ENCODE results near the gene IL11RA. TPM values are rescaled to one million over a fixed set of nuclear protein-coding genes. Genes with fewer than 3 reads are reported as not detected.

The IL11RA gene
- total and polyA plus RNA-seq, 7 experiments from 2014 or later: 8.5 to 185 (median 137) TPM

- Mint-ChIP-seq H3K36me3 (peaks cover 7 to 30% (median 11%) of the 10 kb centered on the region in 5 donors), H3K27me3 (no peaks in the 10 kb centered on the region), H3K27ac (no peak overlapping the region), H3K9me3 (peaks cover 0 to 1% (median 0%) of the 10 kb centered on the region in 11 donors), H3K4me1 (peaks cover 20 to 39% (median 35%) of the 10 kb centered on the region in 7 donors), H3K4me3 (no peak overlapping the region)
- Histone ChIP-seq H3K27me3 (ENCODE audit: control insufficient read depth in 2 of 2, insufficient read depth in 2 of 2, low read length in 2 of 2) (no peaks in the 10 kb centered on the region), H3K36me3 (ENCODE audit: control insufficient read depth in 2 of 3, insufficient read depth in 3 of 3, low read length in 3 of 3) (peaks cover 0 to 53% (median 0%) of the 10 kb centered on the region in 3 experiments), H3K4me3 (ENCODE audit: low read length) (no peak overlapping the region), H3K27ac (ENCODE audit: low read depth, low read length) (no peak overlapping the region), H3K4me1 (ENCODE audit: control insufficient read depth in 2 of 2, insufficient read depth in 2 of 2, low read length in 2 of 2) (peaks cover 17 to 29% of the 10 kb centered on the region in 2 donors), H3K9me3 (ENCODE audit: control insufficient read depth in 2 of 3, low read length in 3 of 3) (no peaks in the 10 kb centered on the region)
- DNase-seq (no peak), ATAC-seq (no peak)
- intact Hi-C loops (cut with micrococcal nuclease): loop anchor here in 1 of 2 donors (10.0 kb wide), 2 partner anchors 370 to 440 kb away; partner anchors contain the start of genes DNAJB5 and UBAP1
- ChIA-PET POLR2A (interaction anchor here (0.8 to 2.2 kb wide), 2 partner anchors 10 to 14 kb away, joined by 3 to 6 read pairs; partner anchors contain the start of gene ARID3C), CTCF (interaction anchor here (1.0 to 7.5 kb wide), 3 partner anchors 11 to 20 kb away, joined by 3 to 98 read pairs (median 6); partner anchors contain the start of gene SIGMAR1)
Observed at GRCh38 chr9:34615132-34615531, 36.9 kb upstream of the IL11RA start.

DNA sequence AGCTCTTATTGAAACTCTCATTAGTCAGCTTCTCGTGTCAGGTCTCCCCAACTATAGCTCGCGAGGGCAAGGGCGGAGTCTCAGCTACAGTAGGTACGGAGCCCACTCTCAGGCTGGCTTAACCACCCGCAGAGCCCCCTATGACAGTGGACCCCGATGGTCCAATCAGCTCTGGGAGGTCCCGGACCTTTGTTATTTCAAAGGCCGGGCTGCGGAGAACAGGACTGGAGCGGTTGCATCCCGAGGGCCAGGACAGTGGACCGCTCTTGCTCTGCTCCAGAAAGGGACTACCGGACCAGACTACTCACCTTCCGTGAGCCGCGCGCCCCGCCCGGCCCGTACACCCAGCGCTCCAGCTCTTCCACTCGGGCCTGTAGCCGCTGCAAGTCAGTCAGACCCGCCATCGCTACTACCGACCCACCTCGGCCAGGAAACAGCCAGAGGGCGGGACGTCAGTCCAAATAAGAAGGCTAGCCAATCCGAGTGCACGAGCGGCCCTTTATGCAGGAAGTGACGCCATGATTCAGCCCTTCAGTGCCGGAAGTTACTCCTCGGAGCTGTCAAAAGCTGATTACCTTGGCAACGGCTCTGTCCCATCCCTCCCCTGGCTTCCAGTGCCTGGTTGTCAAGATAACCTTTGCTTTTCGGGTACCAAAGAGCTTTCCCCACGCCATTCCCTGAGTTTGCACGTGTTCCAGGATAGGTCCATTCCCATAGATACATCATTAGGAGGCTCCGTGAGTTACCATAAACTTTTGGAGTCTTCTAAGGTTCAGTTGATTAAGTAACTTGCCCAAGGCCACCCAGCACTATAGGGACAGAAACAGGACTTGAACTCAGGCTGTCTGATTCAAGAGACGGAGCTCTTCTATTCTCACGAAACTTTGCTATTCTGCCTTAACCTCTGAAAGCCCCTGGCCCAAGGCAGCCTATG lies 31.7 kb upstream of the IL11RA start, which contains the start of gene DCTN3:
Gene DCTN3 (minus strand): TSS at position 435 of the 934 bp plus-strand sequence. CDS start 31 bp downstream, at position 404.
- DNase-seq: peak; percentile 61 to 94 (median 91)
- ChIA-PET CTCF (interaction anchor here (0.6 to 4.3 kb wide), 8 partner anchors 9 to 856 kb away, joined by 3 to 33 read pairs (median 4); partner anchors contain the start of gene RPP25L), POLR2A (interaction anchor here (0.6 to 7.3 kb wide), 11 partner anchors 9 to 244 kb away, joined by 3 to 99 read pairs (median 5); partner anchors contain the start of genes GALT, RPP25L and SIGMAR1)
- H3K27me3 Mint-ChIP-seq: peaks cover 18 to 41% (median 27%) of the 10 kb centered on the region in 5 donors
- peaks cover 23 to 39% (median 32%) of the 10 kb centered on the region in 7 donors for H3K4me1 Mint-ChIP-seq
- peaks cover 0 to 2% (median 0%) of the 10 kb centered on the region in 11 donors for H3K9me3 Mint-ChIP-seq
- intact Hi-C loops (cut with micrococcal nuclease): loop anchor here (1.0 kb wide), 4 partner anchors 8 to 97 kb away; partner anchors contain the start of genes RPP25L (in 2 of the 2), GALT (in 1 of the 2) and SIGMAR1 (in 1 of the 2)
- H3K4me3 Mint-ChIP-seq: peak within 1 kb of the TSS; percentile 88 to 98 (median 94)
- Histone ChIP-seq H3K27ac (ENCODE audit: low read depth, low read length) (peak within 1 kb of the TSS; percentile 74), H3K4me3 (ENCODE audit: low read length) (peak within 1 kb of the TSS; percentile 86), H3K4me1 (ENCODE audit: control insufficient read depth in 2 of 2, insufficient read depth in 2 of 2, low read length in 2 of 2) (peaks cover 12 to 30% of the 10 kb centered on the region in 2 donors), H3K27me3 (ENCODE audit: control insufficient read depth in 2 of 2, insufficient read depth in 2 of 2, low read length in 2 of 2) (peaks cover 3 to 31% of the 10 kb centered on the region in 2 donors), H3K9me3 (ENCODE audit: control insufficient read depth in 2 of 3, low read length in 3 of 3) (no peaks in the 10 kb centered on the region), H3K36me3 (ENCODE audit: control insufficient read depth in 2 of 3, insufficient read depth in 3 of 3, low read length in 3 of 3) (peaks cover 0 to 35% (median 0%) of the 10 kb centered on the region in 3 experiments)
- peak within 1 kb of the TSS; percentile 65 to 97 (median 88) for H3K27ac Mint-ChIP-seq
- peak; percentile 98 for ATAC-seq
- peaks cover 7 to 22% (median 11%) of the 10 kb centered on the region in 5 donors for H3K36me3 Mint-ChIP-seq

DNA sequence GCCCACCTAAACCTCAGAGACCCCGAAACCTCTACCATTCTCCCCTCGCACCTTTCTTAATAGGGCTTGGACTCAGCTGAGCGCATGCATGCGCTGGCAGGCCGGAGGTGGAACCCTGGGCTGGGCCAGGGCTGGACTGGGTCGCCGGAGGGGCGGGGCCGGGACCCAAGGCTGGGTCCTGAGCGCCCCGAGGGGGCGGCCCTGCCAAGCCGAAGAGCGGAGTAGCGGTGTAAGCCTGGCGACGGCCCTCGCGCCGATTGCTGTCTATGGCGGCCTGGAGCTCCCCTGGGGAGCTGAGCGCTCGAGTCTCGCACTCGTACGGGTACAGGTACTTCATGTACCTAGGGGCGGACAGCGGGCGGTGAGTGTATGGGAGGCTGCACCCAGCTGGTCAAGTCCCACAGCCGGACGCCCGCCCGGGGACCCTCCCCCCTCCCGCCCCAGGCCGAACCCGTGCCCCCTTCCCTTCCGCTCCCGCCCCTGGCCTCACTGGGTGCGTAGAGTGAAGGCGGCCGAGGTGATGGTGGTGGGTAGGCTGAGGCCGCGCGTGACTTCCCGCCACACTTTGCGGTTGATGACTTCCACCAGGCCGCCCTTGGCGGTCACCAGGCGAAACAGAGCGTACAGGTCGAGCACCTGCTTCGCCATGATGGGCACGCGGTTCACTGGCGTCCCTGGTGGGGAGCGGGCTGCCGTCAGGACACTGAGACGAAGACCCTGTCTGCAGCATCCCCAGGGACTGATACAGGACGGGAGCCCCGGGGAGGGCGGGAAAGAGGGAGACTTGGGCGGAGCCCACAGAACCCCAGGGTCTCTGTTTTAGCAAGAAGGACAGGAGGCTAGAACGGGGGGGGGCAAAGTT lies 28.4 kb upstream of the IL11RA start:
- DNase-seq (peak in 1 of 9 donors; percentile 17), ATAC-seq (no peak)
- Mint-ChIP-seq H3K9me3 (peaks cover 0 to 2% (median 0%) of the 10 kb centered on the region in 11 donors), H3K27me3 (peaks cover 48 to 72% (median 58%) of the 10 kb centered on the region in 5 donors), H3K36me3 (peaks cover 0 to 4% (median 2%) of the 10 kb centered on the region in 5 donors), H3K4me3 (peak overlapping the region; percentile 9 to 78 (median 58)), H3K27ac (no peak overlapping the region), H3K4me1 (peaks cover 29 to 52% (median 39%) of the 10 kb centered on the region in 7 donors)
- Histone ChIP-seq H3K4me1 (ENCODE audit: control insufficient read depth in 2 of 2, insufficient read depth in 2 of 2, low read length in 2 of 2) (peaks cover 17 to 39% of the 10 kb centered on the region in 2 donors), H3K27ac (ENCODE audit: low read depth, low read length) (no peak overlapping the region), H3K36me3 (ENCODE audit: control insufficient read depth in 2 of 3, insufficient read depth in 3 of 3, low read length in 3 of 3) (peaks cover 0 to 4% (median 0%) of the 10 kb centered on the region in 3 experiments), H3K27me3 (ENCODE audit: control insufficient read depth in 2 of 2, insufficient read depth in 2 of 2, low read length in 2 of 2) (peaks cover 15 to 59% of the 10 kb centered on the region in 2 donors), H3K9me3 (ENCODE audit: control insufficient read depth in 2 of 3, low read length in 3 of 3) (no peaks in the 10 kb centered on the region), H3K4me3 (ENCODE audit: low read length) (no peak overlapping the region)
- CTCF ChIA-PET: interaction anchor here (1.2 to 4.3 kb wide), 2 partner anchors 10 to 11 kb away, joined by 4 to 33 read pairs; no protein-coding TSS in a partner anchor
- POLR2A ChIA-PET: interaction anchor here (0.7 to 7.3 kb wide), 3 partner anchors 13 to 37 kb away, joined by 4 to 99 read pairs (median 4); partner anchors contain the start of genes GALT and SIGMAR1
- intact Hi-C loops (cut with micrococcal nuclease): no loop called here

- Mint-ChIP-seq H3K4me3 (peak overlapping the region in 3 of 10 donors; percentile 11 to 62 (median 56)), H3K27me3 (peaks cover 56 to 80% (median 67%) of the 10 kb centered on the region in 5 donors), H3K4me1 (peaks cover 25 to 50% (median 36%) of the 10 kb centered on the region in 7 donors), H3K36me3 (peaks cover 0 to 5% (median 4%) of the 10 kb centered on the region in 5 donors), H3K9me3 (peaks cover 0 to 2% (median 0%) of the 10 kb centered on the region in 11 donors), H3K27ac (no peak overlapping the region)
- CTCF ChIA-PET: interaction anchor here (0.6 to 1.8 kb wide), 3 partner anchors 9 to 56 kb away, joined by 3 to 5 read pairs (median 4); partner anchors contain the start of gene RPP25L
- Histone ChIP-seq H3K4me3 (ENCODE audit: low read length) (no peak overlapping the region), H3K9me3 (ENCODE audit: control insufficient read depth in 2 of 3, low read length in 3 of 3) (no peaks in the 10 kb centered on the region), H3K27me3 (ENCODE audit: control insufficient read depth in 2 of 2, insufficient read depth in 2 of 2, low read length in 2 of 2) (peaks cover 15 to 65% of the 10 kb centered on the region in 2 donors), H3K27ac (ENCODE audit: low read depth, low read length) (no peak overlapping the region), H3K36me3 (ENCODE audit: control insufficient read depth in 2 of 3, insufficient read depth in 3 of 3, low read length in 3 of 3) (no peaks in the 10 kb centered on the region), H3K4me1 (ENCODE audit: control insufficient read depth in 2 of 2, insufficient read depth in 2 of 2, low read length in 2 of 2) (peaks cover 17 to 36% of the 10 kb centered on the region in 2 donors)
- ATAC-seq (no peak), DNase-seq (no peak)
- POLR2A ChIA-PET: interaction anchor here (0.8 to 7.3 kb wide), 2 partner anchors 10 to 12 kb away, joined by 3 to 99 read pairs; partner anchors contain the start of gene SIGMAR1
- intact Hi-C loops (cut with micrococcal nuclease): no loop called here
Observed at GRCh38 chr9:34624475-34625185, 27.4 kb upstream of the IL11RA start.

- H3K27me3 Mint-ChIP-seq: peaks cover 59 to 85% (median 72%) of the 10 kb centered on the region in 5 donors
Observed at GRCh38 chr9:34625186-34625486, 26.8 kb upstream of the IL11RA start.

More at GRCh38 chr9:34625186-34625486, 26.8 kb upstream of the IL11RA start:
- H3K27me3 ChIP-seq (ENCODE audit: control insufficient read depth in 2 of 2, insufficient read depth in 2 of 2, low read length in 2 of 2): peaks cover 15 to 65% of the 10 kb centered on the region in 2 donors
- CTCF ChIA-PET: interaction anchor here (0.6 to 1.8 kb wide), 3 partner anchors 10 to 56 kb away, joined by 3 to 5 read pairs (median 5); partner anchors contain the start of gene RPP25L
- H3K36me3 Mint-ChIP-seq: peaks cover 0 to 5% (median 4%) of the 10 kb centered on the region in 5 donors
- peaks cover 0 to 2% (median 0%) of the 10 kb centered on the region in 11 donors for H3K9me3 Mint-ChIP-seq
- H3K27ac ChIP-seq (ENCODE audit: low read depth, low read length): no peak overlapping the region
- DNase-seq: no peak
- ATAC-seq: no peak
- peaks cover 14 to 33% of the 10 kb centered on the region in 2 donors for H3K4me1 ChIP-seq (ENCODE audit: control insufficient read depth in 2 of 2, insufficient read depth in 2 of 2, low read length in 2 of 2)
- H3K36me3 ChIP-seq (ENCODE audit: control insufficient read depth in 2 of 3, insufficient read depth in 3 of 3, low read length in 3 of 3): no peaks in the 10 kb centered on the region
- H3K4me1 Mint-ChIP-seq: peaks cover 22 to 49% (median 31%) of the 10 kb centered on the region in 7 donors
- no peak overlapping the region for H3K4me3 ChIP-seq (ENCODE audit: low read length)
- POLR2A ChIA-PET: interaction anchor here (0.8 to 7.3 kb wide), 2 partner anchors 10 to 11 kb away, joined by 3 to 99 read pairs; partner anchors contain the start of gene SIGMAR1
- no peaks in the 10 kb centered on the region for H3K9me3 ChIP-seq (ENCODE audit: control insufficient read depth in 2 of 3, low read length in 3 of 3)
- H3K4me3 Mint-ChIP-seq: peak overlapping the region in 1 of 10 donors; percentile 11
- H3K27ac Mint-ChIP-seq: no peak overlapping the region
- intact Hi-C loops (cut with micrococcal nuclease): no loop called here
